ENCODE results near the gene SH3RF3.

SH3RF3 gene

GRCh38 chr2:109189751-109190150 is 60.7 kb downstream of the SH3RF3 start:
- H3K4me1 ChIP-seq (ENCODE audit: low read depth, poor library complexity, severe bottlenecking) = peaks cover 2% of the 10 kb centered on the region
- no peaks in the 10 kb centered on the region for H4K20me1 ChIP-seq (ENCODE audit: insufficient read depth)
- H3K79me2 ChIP-seq (ENCODE audit: insufficient read depth, low read depth) = no peaks in the 10 kb centered on the region
- H3K27ac ChIP-seq = no peak overlapping the region
- no peak overlapping the region for H3K9ac ChIP-seq
- H3K4me2 ChIP-seq = no peak overlapping the region
- H3K4me3 ChIP-seq (IDR thresholded peaks at IDR 0.05; ENCODE audit: insufficient read depth, low read depth, low read length) = no peak overlapping the region
- no peak overlapping the region for H2AFZ ChIP-seq (ENCODE audit: low read depth)
- H3K36me3 ChIP-seq (ENCODE audit: insufficient read depth) = no peaks in the 10 kb centered on the region
- TF ChIP-seq, protein P1, sequence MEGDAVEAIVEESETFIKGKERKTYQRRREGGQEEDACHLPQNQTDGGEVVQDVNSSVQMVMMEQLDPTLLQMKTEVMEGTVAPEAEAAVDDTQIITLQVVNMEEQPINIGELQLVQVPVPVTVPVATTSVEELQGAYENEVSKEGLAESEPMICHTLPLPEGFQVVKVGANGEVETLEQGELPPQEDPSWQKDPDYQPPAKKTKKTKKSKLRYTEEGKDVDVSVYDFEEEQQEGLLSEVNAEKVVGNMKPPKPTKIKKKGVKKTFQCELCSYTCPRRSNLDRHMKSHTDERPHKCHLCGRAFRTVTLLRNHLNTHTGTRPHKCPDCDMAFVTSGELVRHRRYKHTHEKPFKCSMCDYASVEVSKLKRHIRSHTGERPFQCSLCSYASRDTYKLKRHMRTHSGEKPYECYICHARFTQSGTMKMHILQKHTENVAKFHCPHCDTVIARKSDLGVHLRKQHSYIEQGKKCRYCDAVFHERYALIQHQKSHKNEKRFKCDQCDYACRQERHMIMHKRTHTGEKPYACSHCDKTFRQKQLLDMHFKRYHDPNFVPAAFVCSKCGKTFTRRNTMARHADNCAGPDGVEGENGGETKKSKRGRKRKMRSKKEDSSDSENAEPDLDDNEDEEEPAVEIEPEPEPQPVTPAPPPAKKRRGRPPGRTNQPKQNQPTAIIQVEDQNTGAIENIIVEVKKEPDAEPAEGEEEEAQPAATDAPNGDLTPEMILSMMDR (conservative IDR thresholded peaks at IDR 0.05; ENCODE audit: low read depth, low read length) = no peak
- no peaks in the 10 kb centered on the region for H3K27me3 ChIP-seq (ENCODE audit: insufficient read depth, low read depth)

- Histone ChIP-seq H3K27me3 (ENCODE audit: insufficient read depth, low read depth) (no peaks in the 10 kb centered on the region), H3K4me1 (ENCODE audit: low read depth, poor library complexity, severe bottlenecking) (peaks cover 18% of the 10 kb centered on the region), H3K27ac (peak overlapping the region; percentile 22; the same call in 1 of the 2 replicates), H3K4me2 (peak overlapping the region; percentile 21; the same call in 1 of the 2 replicates), H3K4me3 (IDR thresholded peaks at IDR 0.05; ENCODE audit: insufficient read depth, low read depth, low read length) (no peak overlapping the region), H3K9ac (no peak overlapping the region), H4K20me1 (ENCODE audit: insufficient read depth) (no peaks in the 10 kb centered on the region), H3K79me2 (ENCODE audit: insufficient read depth, low read depth) (no peaks in the 10 kb centered on the region), H3K36me3 (ENCODE audit: insufficient read depth) (no peaks in the 10 kb centered on the region), H2AFZ (ENCODE audit: low read depth) (no peak overlapping the region)
- TF ChIP-seq, protein P1 (conservative IDR thresholded peaks at IDR 0.05; ENCODE audit: low read depth, low read length) = no peak
Measured at GRCh38 chr2:109193807-109194619, 65.0 kb downstream of the SH3RF3 start.

GRCh38 chr2:109194620-109194937 is 65.6 kb downstream of the SH3RF3 start:
- Histone ChIP-seq H3K9ac (no peak overlapping the region), H4K20me1 (ENCODE audit: insufficient read depth) (no peaks in the 10 kb centered on the region), H3K4me3 (IDR thresholded peaks at IDR 0.05; ENCODE audit: insufficient read depth, low read depth, low read length) (no peak overlapping the region), H3K4me1 (ENCODE audit: low read depth, poor library complexity, severe bottlenecking) (peaks cover 18% of the 10 kb centered on the region), H3K36me3 (ENCODE audit: insufficient read depth) (no peaks in the 10 kb centered on the region), H3K79me2 (ENCODE audit: insufficient read depth, low read depth) (no peaks in the 10 kb centered on the region), H3K27ac (peak overlapping the region; percentile 22; the same call in 1 of the 2 replicates), H3K27me3 (ENCODE audit: insufficient read depth, low read depth) (no peaks in the 10 kb centered on the region), H3K4me2 (peak overlapping the region; percentile 47), H2AFZ (ENCODE audit: low read depth) (no peak overlapping the region)
- TF ChIP-seq, protein P1 (conservative IDR thresholded peaks at IDR 0.05; ENCODE audit: low read depth, low read length) = no peak

DNA sequence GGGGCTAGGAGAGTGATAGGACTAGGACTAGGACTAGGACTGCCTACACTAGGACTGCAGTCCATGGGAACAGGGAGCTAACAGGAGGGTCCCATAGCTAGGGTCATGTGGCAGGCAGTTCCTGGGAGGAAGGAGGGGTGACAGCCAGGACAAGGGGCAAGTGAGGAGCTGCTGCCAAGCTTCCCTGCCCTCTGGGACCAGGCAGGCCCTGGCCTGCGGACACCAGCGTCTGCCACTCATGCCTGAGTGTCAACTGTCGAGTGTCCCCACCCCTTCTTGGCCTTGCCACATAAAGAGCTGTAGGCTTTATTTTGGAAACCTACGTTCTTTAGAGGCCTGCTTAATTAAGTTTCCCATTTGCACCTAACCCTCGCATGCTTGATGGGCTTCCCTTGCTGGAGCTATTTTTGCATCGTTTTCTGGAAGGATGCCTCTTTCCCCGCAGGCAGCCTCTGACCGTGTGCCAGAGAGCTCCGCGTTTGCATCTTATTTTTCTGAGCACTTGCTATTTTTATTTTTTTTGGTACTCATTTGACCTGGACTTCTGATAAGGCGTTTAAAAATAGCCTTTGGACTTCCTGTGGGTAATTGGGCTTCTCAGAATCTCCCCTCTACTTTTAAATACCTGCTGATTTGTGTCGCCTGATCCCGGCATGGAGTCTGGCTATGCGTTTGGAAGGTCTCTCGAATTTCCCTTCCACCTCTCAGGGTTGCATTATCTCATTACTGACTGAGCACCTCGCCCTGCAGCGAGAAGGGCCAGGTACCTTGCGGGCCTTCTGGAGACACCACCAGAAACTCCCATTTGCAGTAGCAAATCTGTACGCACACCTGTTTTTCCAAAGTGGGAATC is 66.4 kb downstream of the SH3RF3 start:
- H3K36me3 ChIP-seq (ENCODE audit: insufficient read depth) = no peaks in the 10 kb centered on the region
- H3K79me2 ChIP-seq (ENCODE audit: insufficient read depth, low read depth) = no peaks in the 10 kb centered on the region
- peaks cover 18% of the 10 kb centered on the region for H3K4me1 ChIP-seq (ENCODE audit: low read depth, poor library complexity, severe bottlenecking)
- H3K9ac ChIP-seq = no peak overlapping the region
- no peak overlapping the region for H2AFZ ChIP-seq (ENCODE audit: low read depth)
- peak overlapping the region; percentile 47 for H3K4me2 ChIP-seq
- H4K20me1 ChIP-seq (ENCODE audit: insufficient read depth) = no peaks in the 10 kb centered on the region
- H3K27ac ChIP-seq = no peak overlapping the region
- H3K4me3 ChIP-seq (IDR thresholded peaks at IDR 0.05; ENCODE audit: insufficient read depth, low read depth, low read length) = no peak overlapping the region
- TF ChIP-seq, protein P1 (conservative IDR thresholded peaks at IDR 0.05; ENCODE audit: low read depth, low read length) = no peak
- H3K27me3 ChIP-seq (ENCODE audit: insufficient read depth, low read depth) = no peaks in the 10 kb centered on the region

Measured in KMS-11 (cell line).